ENCODE data around the gene THNSL1.

Gene THNSL1

DNA sequence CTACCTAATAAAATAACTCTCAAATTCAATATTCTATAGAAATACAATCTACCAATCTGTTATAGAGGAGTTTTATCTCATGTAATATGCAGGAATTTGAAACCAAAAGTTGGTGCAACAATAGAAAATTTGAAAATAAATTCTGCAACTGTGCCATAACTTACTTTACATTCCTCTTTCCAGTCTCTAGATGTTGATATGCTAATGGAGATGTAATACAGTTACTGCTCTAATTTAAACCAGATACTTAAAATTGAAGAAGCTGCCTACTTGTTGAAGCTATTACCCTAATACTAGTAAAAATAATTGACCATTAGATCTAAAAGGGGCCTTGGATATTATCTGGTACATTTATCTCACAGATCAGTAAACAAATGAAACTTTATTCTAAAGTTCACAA, 1.8 kb upstream of the THNSL1 start:
- DNase-seq, result no peak

DNA sequence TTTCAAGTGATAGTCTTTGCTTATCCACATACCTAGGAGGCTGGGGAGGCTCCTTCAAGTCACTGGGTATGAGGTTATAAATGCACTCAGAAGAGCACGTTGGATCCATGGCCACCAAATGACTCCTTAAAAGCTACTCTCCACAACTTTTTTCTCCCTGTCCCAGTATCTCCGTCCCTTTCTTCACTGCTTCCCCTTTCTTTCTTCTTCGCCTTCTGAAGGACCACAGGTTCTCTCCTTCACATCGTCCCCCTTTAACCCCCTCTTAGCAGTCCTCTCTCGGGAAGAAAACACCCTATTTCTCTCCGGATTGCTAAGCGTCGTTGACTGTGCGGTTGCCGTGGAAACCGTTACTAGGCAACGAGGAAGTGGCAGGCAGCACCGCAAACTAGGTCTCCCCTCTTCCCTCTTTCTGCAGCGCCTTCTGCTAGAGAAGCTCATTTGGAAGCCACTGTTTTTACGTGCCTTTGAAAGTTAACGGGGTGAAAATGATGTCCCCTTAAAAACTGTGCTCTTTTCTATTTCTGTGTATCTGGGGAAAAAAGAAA, 510 bp upstream of the THNSL1 start, which contains the start of gene ENKUR:
TSS of gene ENKUR (minus strand) at position 331 of the 548 bp plus-strand sequence. CDS start at position 109, 222 bp downstream.
- peak; percentile 94 for DNase-seq

DNA sequence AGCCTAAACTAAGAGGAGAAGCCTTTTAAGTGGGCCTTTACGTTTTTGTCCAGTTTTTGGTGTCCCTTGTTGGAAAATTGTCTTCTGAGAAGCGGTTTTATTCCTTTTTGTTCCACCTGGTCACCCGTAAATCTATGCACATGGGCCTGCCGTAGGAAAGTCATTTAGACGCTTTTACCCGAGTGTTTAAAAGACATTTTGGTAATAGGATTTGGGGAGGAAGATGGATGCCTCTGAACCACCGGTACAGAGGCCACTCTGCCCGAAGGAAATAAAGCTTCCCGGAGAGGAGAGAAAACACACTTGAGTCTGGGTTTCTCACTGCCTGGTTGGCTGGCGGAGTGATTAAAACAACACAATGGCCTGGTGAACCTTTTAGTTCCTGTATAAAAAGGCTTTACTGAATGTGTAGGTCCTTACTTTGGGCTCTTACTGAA, 760 bp downstream of the THNSL1 start:
- DNase-seq, result peak; percentile 38

DNA sequence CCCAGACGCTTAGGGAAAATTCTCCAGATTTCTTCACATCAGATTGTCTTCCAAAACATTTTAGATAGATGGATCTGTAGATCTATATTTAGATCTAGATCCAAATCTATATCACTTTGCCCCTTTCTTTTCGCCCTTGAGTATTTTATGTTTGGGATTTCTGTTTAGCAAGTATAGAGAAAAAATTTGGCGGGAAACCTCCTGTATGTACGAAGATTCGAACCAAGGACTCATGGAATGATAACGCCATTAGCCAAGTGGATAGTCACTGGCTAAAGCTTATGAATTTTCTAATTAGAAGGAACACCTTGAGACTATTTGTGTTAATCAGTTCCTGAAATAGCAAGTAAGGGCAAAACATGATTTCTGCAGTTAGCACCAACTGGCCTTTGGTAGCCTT, 1.2 kb downstream of the THNSL1 start:
- DNase-seq, result no peak

DNA sequence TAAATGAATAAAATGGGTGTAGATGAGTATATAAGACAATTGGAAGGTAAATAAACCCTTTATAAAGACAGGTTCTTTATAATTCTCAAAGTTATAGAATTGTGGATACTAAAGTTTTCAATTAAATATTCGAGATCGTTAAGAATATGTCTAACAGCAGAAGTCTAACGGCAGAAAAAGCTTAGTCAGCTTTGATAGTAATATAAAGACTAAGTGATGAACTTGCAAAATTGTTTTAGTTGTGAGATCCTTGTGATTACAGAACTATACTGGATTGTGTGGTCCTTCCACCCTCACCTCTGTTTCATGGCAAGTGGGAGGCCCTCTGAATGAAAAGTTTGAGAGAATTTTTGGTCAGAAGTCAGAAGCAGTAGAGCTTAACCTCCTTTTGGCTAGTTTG, 2.3 kb downstream of the THNSL1 start:
- DNase-seq, result no peak

DNA sequence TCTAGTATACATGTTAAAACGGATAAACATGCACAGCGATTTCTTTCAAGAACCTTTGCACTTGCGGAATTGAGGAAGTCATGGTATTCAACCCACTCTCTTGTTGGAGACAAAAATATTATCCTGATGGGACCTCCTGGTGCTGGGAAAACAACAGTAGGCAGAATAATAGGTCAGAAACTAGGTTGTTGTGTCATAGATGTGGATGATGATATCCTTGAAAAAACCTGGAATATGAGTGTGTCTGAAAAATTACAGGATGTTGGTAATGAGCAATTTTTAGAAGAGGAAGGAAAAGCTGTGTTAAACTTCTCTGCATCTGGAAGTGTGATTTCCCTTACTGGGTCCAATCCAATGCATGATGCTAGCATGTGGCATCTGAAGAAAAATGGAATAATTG, 6.9 kb downstream of the THNSL1 start:
- DNase-seq, result no peak

DNA sequence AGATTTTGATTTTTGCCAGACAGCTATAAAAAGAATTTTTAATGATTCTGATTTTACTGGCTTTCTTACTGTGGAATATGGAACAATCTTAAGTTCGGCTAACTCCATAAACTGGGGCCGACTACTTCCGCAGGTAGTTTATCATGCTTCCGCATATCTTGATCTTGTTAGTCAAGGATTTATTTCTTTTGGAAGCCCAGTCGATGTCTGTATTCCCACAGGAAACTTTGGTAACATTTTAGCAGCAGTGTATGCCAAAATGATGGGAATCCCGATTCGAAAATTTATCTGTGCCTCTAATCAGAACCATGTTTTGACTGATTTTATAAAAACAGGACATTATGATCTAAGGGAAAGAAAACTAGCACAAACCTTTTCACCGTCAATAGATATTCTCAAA, 8.1 kb downstream of the THNSL1 start:
- DNase-seq, result no peak

DNA sequence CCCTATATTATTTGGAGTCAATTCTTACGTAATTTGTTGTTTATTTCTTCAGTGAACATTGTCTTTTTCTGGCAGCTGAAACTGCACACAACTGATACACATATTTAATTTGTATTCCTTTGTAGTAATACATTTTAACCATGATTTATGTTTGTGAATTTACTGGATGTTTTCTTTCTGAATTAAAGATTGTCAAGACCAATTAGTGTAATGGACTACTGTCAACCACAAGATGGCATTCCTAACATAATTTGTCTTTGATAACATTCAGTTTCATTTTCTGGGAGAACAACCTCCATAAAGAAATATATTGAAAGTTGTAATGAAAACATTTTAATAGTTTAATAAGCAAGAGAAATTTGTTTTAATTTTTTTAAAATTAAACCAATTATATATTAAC, 10.1 kb downstream of the THNSL1 start:
- no peak for DNase-seq

DNA sequence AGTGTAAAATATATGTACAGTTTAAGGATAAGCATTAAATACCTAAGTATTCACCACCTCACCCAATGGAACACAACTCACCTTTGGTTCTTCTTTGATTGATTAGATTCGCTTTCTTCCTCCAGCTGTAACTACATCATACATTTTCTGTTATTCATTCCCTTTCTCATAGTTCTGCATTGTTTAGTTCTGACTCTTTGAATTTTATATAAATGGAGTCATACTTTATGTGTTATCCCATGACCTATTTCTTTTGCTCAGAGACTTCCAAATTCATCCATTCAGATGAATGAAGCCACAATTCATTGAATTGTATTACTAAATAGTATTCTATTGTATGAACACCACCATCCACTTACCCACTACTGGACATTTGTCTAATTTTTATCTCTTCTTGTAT, 12.3 kb downstream of the THNSL1 start:
- DNase-seq, result no peak

DNA sequence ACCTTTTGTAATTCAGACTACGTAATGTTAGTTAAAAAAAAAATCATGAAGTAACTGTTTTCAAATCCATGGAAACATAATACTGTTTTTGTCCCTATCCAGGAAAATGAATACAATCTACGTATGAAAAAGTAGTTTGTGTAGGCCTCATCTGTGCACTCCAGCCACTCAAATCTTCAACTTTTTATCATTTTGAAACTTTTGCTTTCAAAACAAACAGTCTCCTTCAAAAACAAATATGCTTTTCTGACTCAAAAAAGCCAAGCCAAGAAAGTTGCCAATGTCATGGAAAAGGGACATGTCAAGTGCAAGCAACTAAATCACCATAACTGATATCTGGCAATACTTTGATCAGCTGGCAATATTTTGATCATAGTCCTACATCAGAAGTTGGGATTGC, 13.1 kb downstream of the THNSL1 start:
- DNase-seq, result no peak

DNA sequence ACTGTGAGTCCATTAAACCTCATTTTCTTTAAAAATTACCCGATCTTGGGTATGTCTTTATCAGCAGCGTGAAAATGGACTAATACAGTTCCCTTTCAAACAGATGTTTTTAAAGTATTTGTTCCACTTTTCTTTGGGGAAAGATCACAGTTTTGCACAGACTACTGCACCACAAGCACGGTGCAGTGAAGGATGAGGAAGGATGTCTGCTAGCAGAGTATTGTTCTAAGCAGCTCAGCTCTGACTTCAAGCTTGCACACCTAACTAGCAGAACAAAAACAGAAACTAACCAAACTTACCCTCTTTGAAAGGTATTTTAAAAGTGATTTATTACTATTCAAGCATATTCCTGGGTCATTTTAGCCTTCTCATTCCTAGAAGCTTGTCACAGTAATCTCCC, 20.0 kb downstream of the THNSL1 start:
- no peak for DNase-seq

DNA sequence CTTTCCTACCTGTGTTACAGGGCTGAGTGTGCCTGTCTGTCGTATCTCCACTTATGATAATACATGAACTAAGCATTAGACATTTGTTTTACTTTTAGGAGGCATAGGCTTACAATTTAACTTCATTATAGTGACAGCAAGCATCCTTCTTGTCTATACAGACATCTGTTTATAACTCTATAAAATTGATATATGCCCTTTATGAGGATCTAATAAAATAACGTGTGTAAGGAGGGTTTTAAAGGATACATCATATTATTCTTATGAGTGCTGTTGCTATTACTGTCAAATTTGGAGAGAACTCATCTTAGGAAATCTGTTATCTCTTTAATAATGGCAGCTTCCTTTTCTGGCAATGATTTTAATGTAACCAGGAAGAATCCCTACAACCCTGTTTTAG, 21.9 kb downstream of the THNSL1 start:
- no peak for DNase-seq

DNA sequence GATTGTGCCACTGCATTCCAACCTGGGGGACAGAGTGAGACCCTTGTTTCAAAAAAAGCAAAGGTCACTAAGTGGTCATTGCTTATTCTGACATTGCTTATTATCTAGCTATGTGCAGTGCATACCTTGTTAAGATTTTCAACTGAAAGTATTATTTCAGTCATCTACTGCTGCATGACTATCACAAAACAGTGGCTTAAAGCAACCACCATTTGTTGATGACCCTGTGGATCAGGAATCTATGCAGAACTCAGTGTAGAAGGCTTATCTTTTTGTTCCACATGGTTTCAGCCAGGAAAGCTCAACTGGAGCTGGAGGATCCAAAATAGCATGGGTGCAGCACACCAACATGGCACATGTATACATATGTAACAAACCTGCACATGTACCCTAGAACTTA, 23.1 kb downstream of the THNSL1 start:
- DNase-seq, result no peak

DNA sequence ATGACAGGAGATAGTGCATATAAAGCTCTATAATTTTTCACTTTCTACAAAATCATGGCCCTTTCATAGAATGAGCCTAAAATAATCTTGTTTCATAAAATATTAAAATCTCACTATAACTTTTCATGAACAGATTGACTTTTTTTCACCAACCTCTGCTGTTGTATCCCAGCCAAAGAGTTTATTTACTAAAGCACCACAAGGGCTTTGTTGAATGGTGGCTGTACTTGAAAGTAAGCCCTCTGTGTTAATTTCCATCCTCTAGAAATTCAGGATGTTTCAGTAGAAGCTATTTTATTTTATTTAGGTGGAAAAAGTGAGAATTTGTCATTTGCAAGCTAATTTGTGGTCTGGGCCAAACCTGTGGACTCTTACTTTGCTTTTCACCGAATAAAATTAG, 30.2 kb downstream of the THNSL1 start:
- no peak for DNase-seq

DNA sequence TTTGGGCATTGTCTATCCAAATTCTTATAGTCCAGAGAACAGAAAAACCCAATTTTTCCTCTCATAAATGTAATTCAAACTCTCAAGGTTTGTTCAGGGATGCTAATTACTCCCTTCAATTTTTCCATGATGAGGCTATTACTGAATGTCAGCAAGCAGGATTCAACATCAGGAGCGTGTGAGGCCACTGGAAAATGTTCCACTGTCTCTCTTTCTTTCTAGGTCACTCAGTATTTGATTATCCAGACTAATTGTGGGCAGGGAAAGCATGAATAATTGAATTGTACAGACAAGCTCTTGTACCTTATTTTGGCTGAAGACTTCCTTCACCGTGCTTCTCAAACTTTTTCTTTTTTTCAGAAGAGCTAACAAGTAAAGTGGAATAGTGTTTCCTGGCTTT, 30.7 kb downstream of the THNSL1 start:
- DNase-seq, result no peak

DNA sequence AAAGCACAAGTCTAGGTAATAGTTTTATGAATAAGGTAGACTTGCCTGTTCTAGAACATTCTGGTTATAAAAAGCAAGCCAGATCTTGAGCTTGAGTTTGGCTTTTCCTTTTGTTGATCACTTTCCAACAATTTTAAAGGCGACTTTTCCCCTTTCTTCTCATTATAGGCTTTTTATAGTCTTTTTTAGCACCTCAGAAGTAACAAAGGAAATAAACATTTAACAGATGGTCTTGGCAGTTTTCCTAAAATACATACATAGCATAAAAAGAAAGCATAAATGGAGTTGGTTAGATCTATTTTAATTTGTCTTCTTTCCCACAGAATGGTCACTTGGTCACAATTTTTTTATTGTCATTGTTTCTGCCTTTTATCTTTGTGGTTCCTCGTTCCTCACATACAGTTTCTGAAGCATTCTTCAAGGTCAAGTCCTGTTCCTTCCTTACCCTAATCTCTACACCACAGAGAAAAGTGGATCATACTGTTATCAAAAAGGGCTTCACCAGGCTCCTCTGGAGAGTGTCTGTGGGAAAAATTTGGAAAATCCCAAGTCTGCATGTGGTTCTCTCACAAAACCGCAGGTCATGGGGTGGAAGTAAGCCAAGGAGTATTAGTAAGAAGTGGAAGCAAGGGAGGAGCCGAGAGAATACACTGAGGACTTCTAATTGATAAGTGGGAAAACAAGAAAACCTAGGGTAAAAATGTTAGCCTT, 31.3 kb downstream of the THNSL1 start:
- peak; percentile 34 for DNase-seq

DNA sequence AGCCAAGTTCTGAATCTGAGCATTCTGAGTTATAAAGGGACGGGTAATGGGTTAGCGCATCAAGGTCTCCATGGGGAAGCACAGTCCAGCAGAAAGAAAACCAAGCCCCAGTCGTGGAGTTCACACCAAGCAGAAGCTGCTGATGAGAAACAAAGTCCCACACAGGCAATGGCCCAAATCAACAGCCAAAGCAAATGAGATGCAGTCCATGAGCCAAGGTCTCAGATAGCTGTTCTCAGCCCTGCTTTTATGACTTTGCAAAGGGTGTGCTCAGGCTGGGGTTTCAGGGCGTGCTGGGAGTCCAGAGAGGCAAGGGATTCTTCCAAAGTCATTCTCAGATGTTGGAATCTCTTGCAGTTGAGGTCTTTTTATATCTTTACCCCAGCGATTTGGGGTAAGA, 32.0 kb downstream of the THNSL1 start:
- DNase-seq, result no peak

DNA sequence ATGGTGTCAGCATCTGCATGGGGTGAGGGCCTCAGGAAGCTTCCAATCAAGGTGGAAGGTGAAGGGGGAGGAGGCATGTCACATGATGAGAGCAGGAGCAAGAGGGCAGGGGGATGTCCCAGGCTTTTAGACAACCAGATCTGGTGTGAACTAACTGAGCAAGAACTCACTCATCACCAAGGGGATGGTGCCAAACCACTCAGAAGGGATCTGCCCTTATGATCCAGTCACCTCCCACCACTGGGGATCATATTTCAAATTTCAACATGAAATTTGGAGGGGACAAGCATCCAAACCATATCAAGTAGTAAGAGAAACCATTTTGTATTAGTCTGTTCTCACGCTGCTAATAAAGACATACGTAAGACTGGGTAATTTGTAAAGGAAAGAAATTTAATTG, 33.6 kb downstream of the THNSL1 start:
- DNase-seq, result no peak

DNA sequence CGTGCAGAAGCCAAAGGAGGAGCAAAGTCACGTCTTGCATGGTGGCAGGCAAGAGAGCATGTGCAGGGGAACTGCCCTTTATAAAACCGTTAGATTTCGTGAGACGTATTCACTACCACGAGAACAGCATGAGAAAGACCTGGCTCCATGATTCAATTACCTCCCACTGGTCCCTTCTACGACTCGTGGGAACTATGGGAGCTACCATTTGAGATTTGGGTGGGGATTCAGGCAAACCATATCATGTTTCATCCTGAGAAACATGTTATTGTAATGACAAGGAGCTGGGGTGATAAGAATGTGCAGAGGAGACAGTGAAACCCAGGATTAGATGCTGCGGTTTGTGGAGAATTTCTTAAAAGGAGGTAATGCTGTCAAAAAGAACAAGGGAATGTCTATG, 34.0 kb downstream of the THNSL1 start:
- no peak for DNase-seq

DNA sequence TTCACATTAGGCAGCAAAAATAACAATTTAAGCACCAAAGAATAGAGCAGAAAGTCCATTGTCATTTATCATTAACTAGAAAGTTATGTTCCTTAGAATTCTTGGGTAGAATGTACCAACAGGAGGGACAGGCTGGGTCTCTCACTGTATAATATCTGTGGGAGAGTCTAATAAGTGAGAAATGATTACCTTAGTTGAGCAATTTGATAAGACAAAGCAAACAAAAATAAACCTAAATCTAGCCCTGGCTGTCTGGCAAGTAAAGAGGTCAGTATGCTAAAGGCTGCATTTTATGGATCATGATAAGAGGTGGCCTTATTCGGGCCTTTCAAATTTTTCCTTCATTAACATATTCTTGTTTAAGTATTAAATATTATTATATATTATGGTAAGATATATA, 35.6 kb downstream of the THNSL1 start:
- DNase-seq, result no peak

DNA sequence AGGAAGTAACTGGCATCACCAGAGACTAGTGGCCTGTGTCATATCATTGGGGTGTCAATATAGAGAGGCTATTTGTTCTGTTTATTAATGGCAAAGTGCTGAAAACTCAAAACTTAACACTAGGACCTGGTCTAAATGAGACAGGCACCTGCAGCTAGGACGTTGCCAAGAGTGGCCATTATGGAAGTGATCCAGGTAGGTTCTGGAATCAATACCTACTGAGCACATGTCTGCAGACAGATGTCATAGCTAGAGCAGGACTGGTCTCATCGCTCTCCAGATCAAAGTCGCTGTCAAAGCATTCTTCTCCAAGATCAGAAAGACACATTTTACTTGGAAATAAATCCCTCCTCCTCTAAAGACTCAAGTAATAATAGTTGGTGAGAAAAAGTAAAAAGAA, 40.3 kb downstream of the THNSL1 start:
- DNase-seq, result no peak

DNA sequence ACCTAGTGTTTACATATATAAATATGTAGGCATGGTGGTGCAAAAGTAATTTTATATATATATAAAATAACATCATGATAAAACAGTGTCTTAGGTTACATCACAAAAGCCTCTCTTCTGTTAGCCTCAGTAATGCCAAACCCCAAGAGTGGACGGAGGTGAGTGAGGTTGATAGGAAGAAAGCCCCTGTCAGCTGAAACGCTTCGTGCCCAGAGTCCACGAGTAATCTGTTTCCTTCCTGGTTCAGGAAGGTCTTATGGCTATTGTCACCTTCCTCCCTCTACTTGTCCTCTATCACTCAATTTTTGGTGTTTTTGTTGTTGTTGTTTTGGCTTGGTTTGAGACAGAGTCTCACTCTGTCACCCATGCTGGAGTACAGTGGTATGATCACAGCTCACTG, 41.5 kb downstream of the THNSL1 start:
- DNase-seq, result no peak

DNA sequence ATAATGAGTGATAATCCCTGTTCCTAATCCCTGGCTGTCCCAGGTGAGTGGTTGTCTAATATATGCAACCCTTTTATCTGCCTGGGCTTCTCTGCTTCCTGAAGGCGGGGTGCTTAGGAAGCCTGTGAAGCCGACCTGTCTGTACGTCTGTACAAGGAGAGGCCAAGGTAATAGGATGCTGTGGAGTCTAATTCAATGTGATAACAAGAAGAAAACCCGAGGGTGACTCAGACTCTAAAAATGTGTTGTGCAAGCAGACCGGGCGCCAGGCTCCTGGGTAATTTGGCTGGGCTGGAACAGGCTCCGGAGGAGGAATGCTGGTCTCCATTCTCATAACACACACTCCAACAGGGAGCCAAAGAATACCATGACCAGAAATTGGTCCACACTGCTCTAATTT, 43.6 kb downstream of the THNSL1 start:
- DNase-seq, result no peak

DNA sequence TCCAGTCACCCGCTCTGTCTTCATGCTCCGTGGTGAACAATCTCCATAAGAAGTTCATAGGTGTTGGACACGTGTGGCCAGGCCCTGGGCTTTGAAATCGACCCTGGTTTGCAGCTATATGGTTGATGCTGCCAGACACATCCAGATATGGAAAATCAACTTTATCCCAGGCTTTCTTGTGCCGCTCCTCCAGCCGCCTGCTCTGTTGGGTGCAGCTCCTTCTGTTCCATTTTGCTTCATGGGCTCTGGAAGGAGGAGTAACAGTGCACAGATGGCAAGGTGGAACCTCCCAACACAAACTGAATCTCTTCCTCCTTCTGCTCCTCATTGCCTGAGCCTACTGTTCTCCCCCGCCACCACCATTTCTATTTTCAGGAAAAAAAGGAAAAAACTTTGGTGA, 44.7 kb downstream of the THNSL1 start:
- no peak for DNase-seq
